ENCODE measurements around the gene MRE11. TPM values are rescaled to one million over a fixed set of nuclear protein-coding genes. Genes with fewer than 3 reads are reported as not detected.

The MRE11 gene
- total and polyA plus RNA-seq, 7 donors: 2.4 to 26.6 (median 12.5) TPM

GRCh38 chr11:94526645-94527438, 33.2 kb upstream of the MRE11 start:
- Histone ChIP-seq H3K4me1 (peaks cover 0 to 4% (median 0%) of the 10 kb centered on the region in 4 donors), H3K27me3 (no peaks in the 10 kb centered on the region), H3K36me3 (no peaks in the 10 kb centered on the region), H3K27ac (no peak overlapping the region), H3K4me3 (no peak overlapping the region), H3K9me3 (no peaks in the 10 kb centered on the region)
- WGBS, 2 donors: 77 to 80% methylated on average over 4 of the region's 4 CpGs
- no peak for DNase-seq
- TF ChIP-seq POLR2A (IDR thresholded peaks at IDR 0.05) (no peak), EP300 (IDR thresholded peaks at IDR 0.05) (no peak), POLR2AphosphoS5 (IDR thresholded peaks at IDR 0.05) (no peak), CTCF (IDR thresholded peaks at IDR 0.05) (no peak)
- intact Hi-C loops (cut with DNase I): no loop called here

- peak; percentile 82 for DNase-seq
- TF ChIP-seq POLR2AphosphoS5 (IDR thresholded peaks at IDR 0.05) (no peak), EP300 (IDR thresholded peaks at IDR 0.05) (no peak), CTCF (IDR thresholded peaks at IDR 0.05) (no peak), POLR2A (IDR thresholded peaks at IDR 0.05) (no peak)
- Histone ChIP-seq H3K27me3 (no peaks in the 10 kb centered on the region), H3K4me1 (peaks cover 0 to 4% (median 0%) of the 10 kb centered on the region in 4 donors), H3K9me3 (no peaks in the 10 kb centered on the region), H3K4me3 (no peak overlapping the region), H3K36me3 (no peaks in the 10 kb centered on the region), H3K27ac (no peak overlapping the region)
- intact Hi-C loops (cut with DNase I): no loop called here
- 13 to 45% methylated on average over 5 of the region's 5 CpGs for WGBS, 2 donors
Measured at GRCh38 chr11:94525546-94526324, 32.1 kb upstream of the MRE11 start.

GRCh38 chr11:94524341-94524740, 30.7 kb upstream of the MRE11 start:
- intact Hi-C loops (cut with DNase I): no loop called here
- H3K4me1 ChIP-seq: peaks cover 0 to 8% (median 2%) of the 10 kb centered on the region in 4 donors
- no peaks in the 10 kb centered on the region for H3K27me3 ChIP-seq
- 95 to 97% methylated on average over 1 of the region's 1 CpG for WGBS, 2 donors
- no peaks in the 10 kb centered on the region for H3K36me3 ChIP-seq
- no peak for TF ChIP-seq CTCF (IDR thresholded peaks at IDR 0.05)
- no peak for DNase-seq
- H3K27ac ChIP-seq: no peak overlapping the region
- H3K4me3 ChIP-seq: no peak overlapping the region
- H3K9me3 ChIP-seq: no peaks in the 10 kb centered on the region

- Histone ChIP-seq H3K4me1 (peaks cover 0 to 8% (median 2%) of the 10 kb centered on the region in 4 donors), H3K9me3 (no peaks in the 10 kb centered on the region), H3K27me3 (no peaks in the 10 kb centered on the region), H3K36me3 (no peaks in the 10 kb centered on the region), H3K4me3 (no peak overlapping the region), H3K27ac (no peak overlapping the region)
- TF ChIP-seq POLR2A (IDR thresholded peaks at IDR 0.05) (no peak), CTCF (IDR thresholded peaks at IDR 0.05) (peak in 1 of 4 experiments; percentile 11)
- DNase-seq: no peak
- WGBS, 2 donors: 41 to 65% methylated on average over 5 of the region's 5 CpGs
- intact Hi-C loops (cut with DNase I): loop anchor here (2.0 kb wide), 1 partner anchor 81 kb away; no protein-coding TSS in a partner anchor
Measured at GRCh38 chr11:94521684-94522083, 28.0 kb upstream of the MRE11 start.
